Left cardiac atrium (tissue), 4 donors: ENCODE results near the gene IMPG2. TPM values are rescaled to one million over a fixed set of nuclear protein-coding genes. Genes with fewer than 3 reads are reported as not detected.

Experiments used
- ATAC-seq, 2 donors: fragments of 200-7000 bp; cut with Tn5 transposase; one replicate each; pipeline ENCODE4 v1.9.1; 2020; ENCODE audit warnings: mild to moderate bottlenecking in 2 of 2, moderate library complexity in 2 of 2
- DNase-seq: peaks from one replicate; pipeline ENCODE4 v3.0.0-alpha.2; 2020
- intact Hi-C, 2 donors: fragments of 100-400 bp; cut with DNase I; formaldehyde crosslinking; loops; one replicate each; pipeline versions ENCODE4 v1.14.1 to v1.15.1; 2022 to 2023
- total RNA-seq, 2 donors: library from RNA; stranded (reverse); fragmentation: NEBNext Ultra II Directional; extraction: Animal tissue kit (Norgen Biotek cat#: 25700); gene quantifications; one replicate each; pipeline ENCODE4 v1.2.1, GENCODE V29; 2021
- donor health status: DM: no; HTN: yes; CAD: no.
- donor health status: DM: no; HTN: yes; CAD: no; lungs with severe emphysema.
- donor health status: DM: yes; HTN: yes; CAD: no.
- donor health status: Dilated cardiomyopathy.

IMPG2 gene
- total RNA-seq, 2 donors from 2014 or later, result 0.18 to 0.31 TPM

- intact Hi-C loops, result no loop called here
These were observed 40.5 kb downstream of the IMPG2 start for GRCh38 chr3:101279765-101280385.

GRCh38 chr3:101279162-101279561 lies 41.2 kb downstream of the IMPG2 start:
- DNase-seq (no peak), ATAC-seq (no peak)
- intact Hi-C loops, result no loop called here

More at GRCh38 chr3:101279765-101280385, 40.5 kb downstream of the IMPG2 start:
- ATAC-seq (no peak), DNase-seq (no peak)

GRCh38 chr3:101278727-101279126 lies 41.6 kb downstream of the IMPG2 start:
- ATAC-seq (no peak), DNase-seq (no peak)
- intact Hi-C loops, result no loop called here

- DNase-seq (no peak), ATAC-seq (no peak)
- intact Hi-C loops, result no loop called here
These were observed 46.8 kb downstream of the IMPG2 start for GRCh38 chr3:101273608-101274007.

DNA sequence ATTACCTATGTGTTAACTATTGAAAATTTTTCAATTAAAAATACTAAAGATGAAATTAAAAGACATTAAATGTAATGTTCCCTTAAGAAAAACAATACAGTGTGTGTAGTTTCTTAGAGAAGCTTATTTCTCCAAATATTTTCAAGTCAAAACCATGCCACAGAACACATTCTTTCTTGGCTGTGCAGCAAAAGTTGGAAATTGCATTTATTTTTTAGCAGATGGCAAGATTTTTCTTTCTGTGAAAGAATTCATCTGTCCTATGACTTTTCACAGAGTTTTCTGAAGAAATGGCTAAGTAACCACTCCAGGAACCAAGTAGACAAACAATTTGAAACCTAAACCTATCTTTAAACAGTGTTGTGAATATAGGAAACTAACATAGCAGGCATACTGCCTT lies 47.2 kb downstream of the IMPG2 start:
- ATAC-seq, result no peak
- intact Hi-C loops, result no loop called here
- no peak for DNase-seq

DNA sequence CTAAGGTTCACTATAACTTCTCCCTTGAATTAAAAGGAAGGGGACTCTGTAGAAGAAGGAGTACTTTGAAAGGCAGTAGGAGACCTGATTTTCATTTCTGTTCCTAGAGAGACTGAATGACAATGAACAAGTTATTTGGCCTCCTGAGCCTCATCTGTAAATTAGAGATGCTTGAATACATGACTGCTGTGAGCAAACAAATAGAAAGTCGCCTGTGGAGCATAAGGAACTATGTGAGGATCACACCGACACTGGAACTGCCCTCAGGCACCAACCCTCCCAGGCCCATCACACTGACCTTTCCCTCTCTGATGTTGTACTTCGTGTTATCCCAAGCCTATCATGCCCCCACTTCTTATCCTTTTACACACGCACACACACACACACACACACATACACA lies 48.6 kb downstream of the IMPG2 start:
- no peak for DNase-seq
- no peak for ATAC-seq
- intact Hi-C loops, result no loop called here

- ATAC-seq, result no peak
- no peak for DNase-seq
- intact Hi-C loops, result no loop called here
These were observed 50.2 kb downstream of the IMPG2 start for GRCh38 chr3:101270149-101270548.

DNA sequence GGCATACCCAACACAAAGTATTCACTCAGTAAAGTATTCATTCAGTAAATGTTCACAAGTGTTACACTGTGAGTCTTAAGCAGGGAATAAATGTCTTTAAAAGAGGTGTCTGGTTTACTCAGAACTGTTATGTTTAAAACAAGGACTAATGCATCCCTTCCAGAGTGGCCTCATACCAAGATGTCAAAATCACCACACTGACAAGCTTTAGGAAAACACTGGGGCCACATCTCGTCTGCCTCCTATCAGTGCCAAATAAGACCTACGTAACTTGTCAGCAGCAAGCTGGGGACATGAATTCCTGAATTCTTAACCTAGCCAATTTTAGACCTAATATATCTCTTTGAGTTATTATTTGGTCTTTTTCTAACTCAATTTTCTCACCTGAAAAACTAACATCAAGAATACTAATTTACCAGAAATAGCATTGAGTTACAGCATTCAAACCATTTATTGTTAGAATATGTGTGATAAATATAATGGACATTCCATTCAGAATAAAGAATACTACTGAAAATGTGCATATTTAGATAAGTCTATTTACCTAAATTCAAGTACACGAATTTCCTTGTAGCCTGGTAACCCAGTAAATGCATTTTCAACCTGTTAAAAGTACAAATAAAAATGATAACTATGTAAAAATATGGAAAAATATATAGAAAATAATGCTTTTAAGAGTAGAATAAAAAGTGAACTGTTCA lies 51.3 kb downstream of the IMPG2 start:
- ATAC-seq (no peak), DNase-seq (no peak)
- intact Hi-C loops, result no loop called here

GRCh38 chr3:101268141-101268540 lies 52.2 kb downstream of the IMPG2 start:
- DNase-seq (no peak), ATAC-seq (no peak)
- intact Hi-C loops, result no loop called here

DNA sequence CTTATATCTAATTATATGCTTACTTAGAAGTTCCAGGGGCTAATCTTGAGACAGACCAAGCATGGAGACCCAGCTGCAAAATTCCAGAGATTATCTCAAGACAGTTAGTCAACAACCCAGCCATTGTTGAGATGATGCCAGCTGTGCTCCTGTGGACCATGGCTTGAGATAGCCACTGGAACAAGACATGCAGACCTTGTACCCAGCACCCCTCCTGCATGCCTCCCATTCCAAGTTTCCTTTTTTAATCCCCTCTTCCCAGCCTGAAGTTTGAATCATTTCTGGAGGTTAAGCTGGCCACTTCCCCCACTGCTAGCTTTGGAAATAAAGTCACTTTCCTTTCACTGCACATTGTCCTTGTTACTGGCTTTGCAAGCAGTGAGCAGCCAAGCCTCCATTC lies 53.8 kb downstream of the IMPG2 start:
- intact Hi-C loops, result no loop called here
- ATAC-seq (no peak), DNase-seq (no peak)

DNA sequence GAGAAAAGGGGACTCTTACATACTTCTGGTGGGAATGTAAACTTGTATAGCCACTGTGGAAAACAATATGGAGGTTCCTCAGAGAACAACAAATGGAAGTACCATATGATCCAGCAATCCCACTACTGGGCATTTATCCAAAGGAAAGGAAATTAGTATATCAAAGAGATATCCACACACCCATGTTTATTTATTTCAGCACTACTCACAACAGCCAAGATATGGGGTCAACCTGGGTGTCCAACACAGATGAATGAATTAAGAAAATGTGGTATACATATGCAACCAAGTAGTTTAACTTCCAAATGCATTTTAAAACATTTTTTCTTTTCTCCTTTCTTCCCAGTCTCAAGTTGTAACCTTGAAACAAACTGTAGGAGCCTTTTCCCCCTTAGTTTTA lies 54.3 kb downstream of the IMPG2 start:
- no peak for DNase-seq
- no peak for ATAC-seq
- intact Hi-C loops, result no loop called here

- intact Hi-C loops, result no loop called here
- no peak for ATAC-seq
- no peak for DNase-seq
These were observed 57.8 kb downstream of the IMPG2 start for GRCh38 chr3:101262393-101263240.

GRCh38 chr3:101261506-101261905 lies 58.9 kb downstream of the IMPG2 start:
- no peak for DNase-seq
- ATAC-seq, result peak in 1 of 2 donors; percentile 66
- intact Hi-C loops, result no loop called here

DNA sequence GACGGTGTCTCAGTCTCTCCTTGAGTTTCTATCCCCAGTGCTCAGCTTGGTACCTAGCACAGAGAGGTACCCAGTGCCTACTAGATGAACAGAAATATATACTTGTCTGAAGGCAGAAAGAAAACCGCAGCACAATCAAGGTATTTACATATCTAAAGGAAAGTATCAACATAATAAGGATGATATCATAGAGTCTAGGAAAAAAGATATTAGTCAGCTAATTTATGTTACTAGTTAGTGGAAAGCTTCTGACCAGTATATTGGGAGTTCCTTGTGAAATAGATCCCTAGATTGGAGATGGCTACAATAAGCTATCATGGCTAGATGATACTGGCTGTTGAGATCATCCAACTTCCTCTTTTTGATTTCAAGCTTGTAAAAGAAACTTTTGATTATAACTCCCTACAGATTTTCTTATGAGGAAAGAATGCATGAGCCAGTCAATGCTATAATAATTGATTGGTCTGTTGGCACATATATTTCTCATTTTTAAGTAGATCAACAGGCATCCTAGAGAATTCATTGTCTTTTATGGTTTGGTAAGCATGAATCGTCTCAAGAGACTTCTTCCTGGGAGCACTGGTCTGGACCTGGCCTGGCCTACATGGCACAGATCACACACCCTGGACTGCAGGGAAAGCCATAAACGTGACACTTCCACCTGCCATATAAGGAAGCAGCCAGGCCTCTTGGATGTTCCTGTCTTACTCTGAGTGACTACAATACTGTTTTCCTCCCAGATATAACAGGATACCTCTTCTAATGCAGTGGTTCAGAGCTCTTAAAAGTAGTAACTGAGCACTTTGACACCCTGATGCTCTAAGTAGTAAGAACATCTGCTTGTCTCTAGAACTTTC lies 60.7 kb downstream of the IMPG2 start:
- intact Hi-C loops, result no loop called here
- ATAC-seq, result no peak
- DNase-seq, result no peak

GRCh38 chr3:101256511-101256910 lies 63.9 kb downstream of the IMPG2 start:
- ATAC-seq (no peak), DNase-seq (no peak)
- intact Hi-C loops, result no loop called here

DNA sequence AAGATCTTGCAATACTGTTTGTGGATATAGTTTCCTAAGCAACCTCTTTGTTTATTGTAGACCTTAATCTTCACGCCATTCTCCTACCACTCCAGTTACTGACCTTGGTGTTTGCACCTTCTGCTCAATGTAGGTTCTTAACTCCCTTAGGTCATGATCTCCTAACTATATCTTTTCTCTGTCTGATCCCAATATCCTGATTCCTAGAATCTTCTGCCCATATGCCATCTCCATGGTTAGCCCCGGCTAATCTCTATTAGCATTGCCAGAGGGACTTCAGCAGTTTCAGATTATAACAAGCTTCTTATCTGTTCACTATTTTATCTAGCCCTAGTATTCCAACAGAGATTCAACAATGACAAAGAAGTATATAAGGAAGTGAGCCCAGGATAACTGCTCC lies 64.9 kb downstream of the IMPG2 start:
- ATAC-seq (no peak), DNase-seq (no peak)
- intact Hi-C loops, result no loop called here

DNA sequence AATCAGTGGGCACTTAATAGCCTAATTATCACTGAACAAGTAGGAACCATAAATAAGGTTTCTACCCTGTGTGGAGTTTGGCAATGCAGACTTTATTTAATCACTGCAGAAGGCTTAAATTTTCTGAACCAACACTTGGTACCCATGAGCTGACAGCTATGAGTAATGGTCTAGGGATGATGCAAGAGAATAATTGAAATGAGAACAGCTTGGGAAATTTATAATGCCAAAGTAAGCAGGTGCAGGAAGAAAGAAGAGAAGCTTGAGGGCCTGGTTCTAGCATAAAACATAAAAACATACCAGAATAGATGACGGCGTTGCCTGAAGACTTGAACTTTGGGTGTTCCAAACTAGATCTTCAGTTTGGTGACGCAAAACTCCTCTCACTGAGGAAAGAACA lies 67.0 kb downstream of the IMPG2 start:
- no peak for DNase-seq
- ATAC-seq, result peak in 1 of 2 donors; percentile 35
- intact Hi-C loops, result no loop called here

- DNase-seq (no peak), ATAC-seq (no peak)
- intact Hi-C loops, result no loop called here
These were observed 67.4 kb downstream of the IMPG2 start for GRCh38 chr3:101252945-101253344.

DNA sequence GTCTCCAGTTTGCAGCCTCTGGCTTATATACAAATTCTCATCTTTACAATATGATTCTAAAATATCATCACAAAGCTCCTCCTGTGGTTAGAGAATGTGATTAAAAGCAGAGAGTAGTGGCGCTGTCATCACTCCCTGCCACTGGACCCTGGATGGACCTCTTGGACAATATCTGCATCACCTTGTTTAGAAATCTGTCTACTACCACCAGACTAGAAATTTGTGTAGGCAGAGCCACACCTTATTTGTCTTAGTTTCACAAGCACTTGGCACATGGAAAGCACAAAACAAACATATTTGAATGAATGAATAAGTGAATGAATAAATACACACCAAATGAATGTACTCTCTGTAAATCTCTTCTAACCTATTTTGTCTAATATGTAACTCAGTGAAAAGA lies 68.1 kb downstream of the IMPG2 start:
- DNase-seq (no peak), ATAC-seq (no peak)

More for the DNA sequence above, 68.1 kb downstream of the IMPG2 start:
- intact Hi-C loops, result no loop called here
